Mononuclear cell (primary cell): ENCODE measurements around the gene NPM1. TPM values are rescaled to one million over a fixed set of nuclear protein-coding genes. Genes with fewer than 3 reads are reported as not detected.

Experiments
- H3K27me3 ChIP-seq: 2 replicates; pipeline ENCODE4 v1.6.0; 2011; ENCODE audit warnings: low read length, control low read depth; ENCODE audit not compliant: insufficient read depth
- H3K4me1 ChIP-seq: 2 replicates; pipeline ENCODE4 v1.5.1; 2011; ENCODE audit warnings: mild to moderate bottlenecking, low read length, control low read depth; ENCODE audit not compliant: insufficient read depth
- H3K4me3 ChIP-seq: 2 replicates; pipeline ENCODE4 v1.5.1; 2011; ENCODE audit warnings: mild to moderate bottlenecking, low read length, moderate library complexity
- H3K9me3 ChIP-seq: 2 replicates; pipeline ENCODE4 v1.5.1; 2011; ENCODE audit warnings: low read depth, mild to moderate bottlenecking, control low read depth, low read length
- total RNA-seq: library from RNA; depleted of rRNA; stranded (reverse); fragments of >200 nt; gene quantifications from one replicate; pipeline ENCODE4 v1.2.3, GENCODE V29; 2012

NPM1 gene
- total RNA-seq, 1 donor = 1,212 TPM

DNA sequence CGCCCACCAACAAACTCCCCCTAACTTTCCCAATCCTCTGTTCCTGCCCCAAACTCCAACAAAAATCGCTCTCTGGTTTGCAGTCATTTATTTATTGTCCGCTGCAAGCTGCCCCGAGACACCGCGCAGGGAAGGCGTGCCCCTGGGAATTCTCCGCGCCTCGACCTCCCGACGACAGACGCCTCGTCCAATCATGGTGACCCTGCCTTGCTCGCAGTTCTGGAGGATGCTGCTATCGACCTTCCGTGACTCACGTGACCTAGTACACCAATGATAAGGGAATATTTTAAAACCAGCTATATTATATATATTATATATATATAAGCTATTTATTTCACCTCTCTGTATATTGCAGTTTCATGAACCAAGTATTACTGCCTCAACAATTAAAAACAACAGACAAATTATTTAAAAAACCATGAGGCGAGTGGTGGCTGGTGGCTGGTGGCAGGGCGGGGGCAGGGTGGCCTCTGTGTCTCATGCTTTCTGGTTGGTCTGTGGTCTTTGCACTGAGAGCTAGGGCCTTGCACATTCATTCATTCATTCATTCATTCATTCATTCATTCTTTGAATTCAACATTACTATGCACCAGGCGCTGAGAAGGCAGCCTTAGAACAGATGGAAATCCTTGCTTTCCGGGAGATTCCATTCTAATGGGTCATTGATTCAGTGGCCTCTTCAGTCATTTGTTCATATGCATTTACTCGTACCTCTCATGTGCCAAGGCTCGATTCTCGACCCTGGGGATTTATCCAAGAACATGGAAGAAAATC is 69.7 kb downstream of the NPM1 start:
- H3K4me3 ChIP-seq = no peak overlapping the region
- no peaks in the 10 kb centered on the region for H3K27me3 ChIP-seq
- H3K9me3 ChIP-seq = no peaks in the 10 kb centered on the region
- no peaks in the 10 kb centered on the region for H3K4me1 ChIP-seq

GRCh38 chr5:171459839-171460238 is 72.2 kb downstream of the NPM1 start:
- Histone ChIP-seq H3K4me3 (no peak overlapping the region), H3K27me3 (no peaks in the 10 kb centered on the region), H3K4me1 (no peaks in the 10 kb centered on the region)

More at GRCh38 chr5:171459839-171460238, 72.2 kb downstream of the NPM1 start:
- no peaks in the 10 kb centered on the region for H3K9me3 ChIP-seq

Other genes with a start within 250 kb of the NPM1 start
- not detected for gene TLX3, start 78.6 kb upstream of the NPM1 start, total RNA-seq
- gene FGF18, start 31.8 kb downstream of the NPM1 start, total RNA-seq = 0.10 TPM